ENCODE data around the gene HS2ST1. TPM values are rescaled to one million over a fixed set of nuclear protein-coding genes. Genes with fewer than 3 reads are reported as not detected.

The HS2ST1 gene
- polyA plus RNA-seq, 2 of the 4 experiments (the other 2 are of a cell fraction): 15.7 to 26.7 TPM

DNA sequence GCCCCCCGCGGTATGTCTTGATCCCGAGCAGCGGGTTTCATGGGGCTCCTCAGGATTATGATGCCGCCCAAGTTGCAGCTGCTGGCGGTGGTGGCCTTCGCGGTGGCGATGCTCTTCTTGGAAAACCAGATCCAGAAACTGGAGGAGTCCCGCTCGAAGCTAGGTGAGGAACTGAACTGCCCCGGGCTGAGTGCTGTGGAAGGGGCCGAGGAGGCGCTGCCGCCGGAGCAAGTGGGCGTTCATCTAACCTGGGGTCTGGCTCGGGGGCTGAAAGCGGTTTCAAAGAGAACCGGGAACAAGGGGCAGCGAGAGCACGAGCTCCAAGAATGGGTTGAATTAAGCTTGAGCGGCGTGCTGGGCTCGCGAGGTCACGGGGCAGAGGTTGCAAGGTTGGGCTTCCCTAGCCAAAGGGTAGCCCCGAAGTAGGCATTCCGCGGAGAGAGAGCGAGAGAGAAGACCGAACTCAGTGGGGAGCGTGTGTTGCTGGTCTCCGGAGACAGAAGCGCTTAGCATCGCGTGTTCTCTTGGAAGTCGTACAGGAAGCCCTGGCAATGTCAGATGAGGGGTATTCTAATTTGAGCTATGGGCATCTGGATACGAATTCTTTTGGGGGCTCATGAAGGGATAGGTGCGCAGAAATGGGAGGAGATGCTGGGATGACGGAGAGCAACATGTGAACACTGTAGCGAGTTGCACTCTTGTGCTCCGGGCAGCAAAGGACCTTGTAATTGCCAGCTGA, 732 bp downstream of the HS2ST1 start:
- FAIRE-seq: no peak
- Histone ChIP-seq H3K4me1 (peaks cover 16% of the 10 kb centered on the region), H3K9me3 (no peaks in the 10 kb centered on the region), H3K4me2 (peak overlapping the region; percentile 94), H3K4me3 (peak overlapping the region; percentile 93), H3K27ac (peak overlapping the region; percentile 92 to 96)
- DNase-seq (ENCODE audit: low read depth in 1 of 2, low spot score in 1 of 2): peak; percentile 18 to 37
- 1% methylated on average over 28 of the region's 43 CpGs for WGBS (ENCODE audit: missing lambda C conversion rate)
- peak; percentile 65 to 67 for ATAC-seq
- CTCF ChIA-PET: interaction anchor here (1.2 to 1.5 kb wide), 3 partner anchors 50 to 211 kb away, joined by 3 to 6 read pairs (median 4); partner anchors contain the start of gene SH3GLB1
- TF ChIP-seq TFCP2L1 (CRISPR knock-in tag; IDR thresholded peaks at IDR 0.05) (no peak), MAZ (IDR thresholded peaks at IDR 0.05; ENCODE audit: borderline replicate concordance, low read depth, low read length) (no peak), CEBPB (IDR thresholded peaks at IDR 0.05) (no peak), CHD2 (IDR thresholded peaks at IDR 0.05; ENCODE audit: low read length, partially characterized antibody) (no peak)
- TF ChIP-seq, protein P1, sequence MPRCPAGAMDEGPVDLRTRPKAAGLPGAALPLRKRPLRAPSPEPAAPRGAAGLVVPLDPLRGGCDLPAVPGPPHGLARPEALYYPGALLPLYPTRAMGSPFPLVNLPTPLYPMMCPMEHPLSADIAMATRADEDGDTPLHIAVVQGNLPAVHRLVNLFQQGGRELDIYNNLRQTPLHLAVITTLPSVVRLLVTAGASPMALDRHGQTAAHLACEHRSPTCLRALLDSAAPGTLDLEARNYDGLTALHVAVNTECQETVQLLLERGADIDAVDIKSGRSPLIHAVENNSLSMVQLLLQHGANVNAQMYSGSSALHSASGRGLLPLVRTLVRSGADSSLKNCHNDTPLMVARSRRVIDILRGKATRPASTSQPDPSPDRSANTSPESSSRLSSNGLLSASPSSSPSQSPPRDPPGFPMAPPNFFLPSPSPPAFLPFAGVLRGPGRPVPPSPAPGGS (IDR thresholded peaks at IDR 0.05): no peak
- POLR2A ChIA-PET: no interaction called here

DNA sequence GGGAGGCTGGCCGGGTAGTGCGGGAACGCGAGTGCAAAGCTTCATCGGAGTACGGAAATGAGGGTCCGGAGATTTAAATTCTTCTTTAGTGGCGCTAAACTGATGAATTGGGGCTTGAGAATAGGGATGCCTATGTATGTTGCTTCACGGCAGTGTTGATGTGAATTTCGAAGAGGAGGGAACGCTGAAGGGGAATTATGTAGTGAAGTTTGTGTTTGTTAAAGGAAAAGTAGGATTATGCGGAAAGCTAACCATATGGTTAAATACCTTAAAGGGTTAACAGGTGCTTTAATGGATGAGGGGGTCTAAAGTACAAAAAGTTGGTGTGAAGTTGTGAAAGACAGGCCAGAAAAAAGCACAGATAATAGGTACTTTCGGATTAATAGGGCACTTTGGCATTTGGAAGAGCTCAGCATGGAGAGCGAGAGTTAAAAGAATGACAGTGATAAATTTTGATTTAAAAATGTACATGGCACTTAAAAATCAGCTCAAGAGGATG, 1.4 kb downstream of the HS2ST1 start:
- H3K4me3 ChIP-seq: peak overlapping the region; percentile 93
- ChIA-PET POLR2A (no interaction called here), CTCF (interaction anchor here (1.2 to 1.5 kb wide), 3 partner anchors 49 to 211 kb away, joined by 3 to 6 read pairs (median 4); partner anchors contain the start of gene SH3GLB1)
- ATAC-seq (no peak), FAIRE-seq (no peak), DNase-seq (ENCODE audit: low read depth in 1 of 2, low spot score in 1 of 2) (no peak)
- peaks cover 16% of the 10 kb centered on the region for H3K4me1 ChIP-seq
- WGBS (ENCODE audit: missing lambda C conversion rate): 11% methylated on average over 14 of the region's 14 CpGs
- no peaks in the 10 kb centered on the region for H3K9me3 ChIP-seq
- peak overlapping the region; percentile 92 to 96; a peak in 5 of 6 replicates for H3K27ac ChIP-seq
- H3K4me2 ChIP-seq: peak overlapping the region; percentile 94
- TF ChIP-seq NPAS2 (CRISPR knock-in tag; IDR thresholded peaks at IDR 0.05; ENCODE audit: borderline replicate concordance): no peak
- TF ChIP-seq, protein P2, sequence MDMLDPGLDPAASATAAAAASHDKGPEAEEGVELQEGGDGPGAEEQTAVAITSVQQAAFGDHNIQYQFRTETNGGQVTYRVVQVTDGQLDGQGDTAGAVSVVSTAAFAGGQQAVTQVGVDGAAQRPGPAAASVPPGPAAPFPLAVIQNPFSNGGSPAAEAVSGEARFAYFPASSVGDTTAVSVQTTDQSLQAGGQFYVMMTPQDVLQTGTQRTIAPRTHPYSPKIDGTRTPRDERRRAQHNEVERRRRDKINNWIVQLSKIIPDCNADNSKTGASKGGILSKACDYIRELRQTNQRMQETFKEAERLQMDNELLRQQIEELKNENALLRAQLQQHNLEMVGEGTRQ (IDR thresholded peaks at IDR 0.05): no peak
- TF ChIP-seq MYC (IDR thresholded peaks at IDR 0.05; ENCODE audit: borderline replicate concordance, low read length): no peak
- no peak for TF ChIP-seq JUN (IDR thresholded peaks at IDR 0.05)
- TF ChIP-seq SREBF2 (IDR thresholded peaks at IDR 0.05): no peak
- TF ChIP-seq BHLHE40 (IDR thresholded peaks at IDR 0.05; ENCODE audit: low read depth, low read length): no peak
- TF ChIP-seq ZSCAN20 (CRISPR knock-in tag; IDR thresholded peaks at IDR 0.05): no peak
- TF ChIP-seq POLR2AphosphoS2 (conservative IDR thresholded peaks at IDR 0.05; ENCODE audit: low read length): no peak
- TF ChIP-seq CBX2 (IDR thresholded peaks at IDR 0.05; ENCODE audit: borderline replicate concordance, low read depth): no peak
- TF ChIP-seq ZC3H11A (IDR thresholded peaks at IDR 0.05): no peak
- TF ChIP-seq RAD21 (conservative IDR thresholded peaks at IDR 0.05 in 1 of 2, IDR thresholded peaks at IDR 0.05 in 1 of 2): no peak

DNA sequence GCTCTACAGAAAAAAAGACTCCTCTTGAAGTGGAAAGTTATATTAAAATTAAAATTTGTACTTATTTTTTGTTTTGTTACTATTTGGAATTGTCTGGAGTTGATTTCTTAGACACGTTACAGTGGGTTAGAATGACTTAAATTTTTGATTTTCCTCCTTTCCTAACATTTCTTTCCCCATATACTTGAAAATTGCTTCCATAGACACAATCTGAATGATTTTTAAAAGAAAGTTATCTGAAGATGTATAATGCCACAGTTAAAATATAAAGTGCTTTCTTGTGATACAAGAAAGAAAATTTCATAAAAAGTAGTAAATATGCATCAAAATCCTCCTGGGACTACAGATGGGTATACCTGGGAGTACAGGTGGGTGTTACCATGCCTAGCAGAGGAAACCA, 2.3 kb downstream of the HS2ST1 start:
- FAIRE-seq (no peak), DNase-seq (ENCODE audit: low read depth in 1 of 2, low spot score in 1 of 2) (no peak), ATAC-seq (no peak)
- ChIA-PET CTCF (no interaction called here), POLR2A (no interaction called here)
- H3K4me1 ChIP-seq: peaks cover 16% of the 10 kb centered on the region
- no peak overlapping the region for H3K27ac ChIP-seq
- WGBS (ENCODE audit: missing lambda C conversion rate): 94% methylated on average over 1 of the region's 1 CpG
- peak overlapping the region; percentile 94; the same call in 2 of the 3 replicates for H3K4me2 ChIP-seq
- no peak overlapping the region for H3K4me3 ChIP-seq
- H3K9me3 ChIP-seq: peaks cover 5% of the 10 kb centered on the region; the same call in 1 of the 3 replicates
- TF ChIP-seq RNF2 (IDR thresholded peaks at IDR 0.05; ENCODE audit: borderline replicate concordance, low read depth) (no peak), ESRRA (IDR thresholded peaks at IDR 0.05; ENCODE audit: borderline replicate concordance, low read length) (no peak), MAFK (IDR thresholded peaks at IDR 0.05; ENCODE audit: partially characterized antibody) (peak; percentile 6)
